ENCODE results near the gene LAMA2. TPM values are rescaled to one million over a fixed set of nuclear protein-coding genes. Genes with fewer than 3 reads are reported as not detected.

Gene LAMA2
- polyA plus RNA-seq, 1 donor, result 151 TPM

DNA sequence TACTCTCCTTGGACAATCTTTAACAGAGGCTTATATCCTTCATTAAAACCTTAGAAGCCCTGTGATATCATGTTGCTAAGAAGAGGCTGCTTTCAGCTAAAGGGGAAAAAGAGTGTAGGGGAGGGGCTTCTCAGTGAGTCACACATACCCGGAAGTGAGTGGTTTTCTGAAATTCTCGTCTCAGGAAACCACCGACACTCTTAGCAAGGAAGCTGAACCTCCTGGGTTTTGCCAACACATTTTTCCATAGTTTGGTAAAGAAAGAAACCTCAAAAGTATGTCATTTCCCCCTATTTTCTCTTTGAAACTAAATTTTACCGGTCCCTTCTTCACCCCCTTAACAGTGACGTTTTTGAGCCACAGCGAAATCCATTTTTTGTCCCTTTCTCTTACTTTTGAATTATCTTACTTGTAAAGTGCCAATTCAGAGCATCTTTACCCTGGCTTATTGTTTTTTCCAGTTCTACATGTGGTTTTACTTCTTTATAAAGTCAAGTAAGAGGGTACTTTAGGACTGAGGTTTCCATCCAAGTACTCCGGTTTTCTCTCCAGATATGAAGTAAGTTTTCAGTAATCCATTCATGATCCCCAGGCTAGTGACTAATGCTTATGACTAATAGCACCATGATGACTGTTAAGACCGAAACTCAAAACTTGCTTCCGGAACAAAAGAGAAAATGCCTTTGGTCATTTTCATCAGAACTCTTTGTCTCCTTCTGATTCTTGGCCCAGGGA, 607.8 kb downstream of the LAMA2 start:
- peak; percentile 28 for DNase-seq (ENCODE audit: low read depth)

DNA sequence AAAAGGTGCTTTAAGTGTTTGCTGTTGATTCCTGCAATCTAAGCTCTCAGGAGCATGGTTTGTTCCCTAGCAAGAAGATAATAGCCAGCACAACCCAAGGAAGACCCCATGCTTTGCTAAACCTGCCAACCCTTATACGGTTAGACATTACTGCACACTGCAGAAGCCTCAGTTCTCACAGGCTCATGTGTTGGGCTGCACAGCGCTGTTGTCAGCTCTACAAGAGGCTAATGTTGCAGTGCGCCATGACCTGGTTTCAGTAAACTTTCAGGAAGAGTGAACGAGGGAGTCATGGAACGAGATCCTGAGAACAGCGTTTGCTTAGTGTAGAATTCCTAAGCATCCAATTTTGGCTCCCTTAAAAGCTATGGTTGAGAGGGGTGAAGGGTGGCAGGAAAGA, 608.5 kb downstream of the LAMA2 start:
- DNase-seq (ENCODE audit: low read depth), result no peak

- DNase-seq (ENCODE audit: low read depth), result no peak
Measured at GRCh38 chr6:129492260-129492659, 609.3 kb downstream of the LAMA2 start.

GRCh38 chr6:129493354-129493902, 610.5 kb downstream of the LAMA2 start:
- no peak for DNase-seq (ENCODE audit: low read depth)

DNA sequence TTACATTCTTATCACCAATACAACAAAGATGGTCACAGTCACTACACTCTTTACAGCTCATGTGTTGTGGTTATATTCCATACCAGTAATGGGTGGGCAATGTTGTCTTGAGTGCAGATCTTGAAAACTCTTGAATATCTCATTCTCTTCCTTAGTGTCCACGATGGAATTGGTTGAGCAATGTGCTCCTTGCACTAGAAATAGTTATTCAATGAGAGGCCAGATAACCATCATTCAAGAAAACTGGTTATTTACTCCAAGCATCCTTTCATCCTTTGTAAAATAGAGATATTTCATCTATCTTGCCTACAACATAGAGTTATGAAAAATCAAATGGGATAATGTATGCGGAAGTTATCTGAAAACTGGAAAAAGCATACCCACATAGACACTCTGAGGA, 611.2 kb downstream of the LAMA2 start:
- no peak for DNase-seq (ENCODE audit: low read depth)

- no peak for DNase-seq (ENCODE audit: low read depth)
Measured at GRCh38 chr6:129494586-129494985, 611.6 kb downstream of the LAMA2 start.

- no peak for DNase-seq (ENCODE audit: low read depth)
Measured at GRCh38 chr6:129495652-129496051, 612.7 kb downstream of the LAMA2 start.

GRCh38 chr6:129497481-129498441, 614.8 kb downstream of the LAMA2 start:
- DNase-seq (ENCODE audit: low read depth), result no peak

DNA sequence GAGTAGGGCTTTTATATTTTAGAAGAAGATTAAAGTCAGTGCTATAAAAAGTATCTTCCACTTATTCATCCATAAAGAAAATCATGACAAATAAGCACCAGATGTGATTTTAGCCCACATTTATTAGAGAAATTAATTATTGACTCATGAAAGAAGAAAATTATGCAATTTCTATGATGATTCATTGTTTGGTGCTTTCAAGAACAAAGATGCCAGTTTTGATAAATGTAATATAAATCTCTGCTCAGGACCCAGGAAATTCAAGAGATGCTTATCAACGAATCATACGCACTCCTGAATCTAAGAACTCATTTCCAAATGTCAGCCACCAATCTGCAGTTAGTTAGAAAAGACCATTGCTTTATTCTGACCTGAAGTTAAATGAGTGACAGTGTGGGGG, 615.6 kb downstream of the LAMA2 start:
- DNase-seq (ENCODE audit: low read depth), result no peak

- DNase-seq (ENCODE audit: low read depth), result peak; percentile 31
Measured at GRCh38 chr6:129498950-129499842, 616.3 kb downstream of the LAMA2 start.

GRCh38 chr6:129499843-129500219, 616.9 kb downstream of the LAMA2 start:
- no peak for DNase-seq (ENCODE audit: low read depth)

GRCh38 chr6:129500958-129501739, 618.2 kb downstream of the LAMA2 start:
- peak; percentile 36 for DNase-seq (ENCODE audit: low read depth)

- DNase-seq (ENCODE audit: low read depth), result no peak
Measured at GRCh38 chr6:129501740-129502660, 619.1 kb downstream of the LAMA2 start.

GRCh38 chr6:129504456-129504855, 621.5 kb downstream of the LAMA2 start:
- no peak for DNase-seq (ENCODE audit: low read depth)

DNA sequence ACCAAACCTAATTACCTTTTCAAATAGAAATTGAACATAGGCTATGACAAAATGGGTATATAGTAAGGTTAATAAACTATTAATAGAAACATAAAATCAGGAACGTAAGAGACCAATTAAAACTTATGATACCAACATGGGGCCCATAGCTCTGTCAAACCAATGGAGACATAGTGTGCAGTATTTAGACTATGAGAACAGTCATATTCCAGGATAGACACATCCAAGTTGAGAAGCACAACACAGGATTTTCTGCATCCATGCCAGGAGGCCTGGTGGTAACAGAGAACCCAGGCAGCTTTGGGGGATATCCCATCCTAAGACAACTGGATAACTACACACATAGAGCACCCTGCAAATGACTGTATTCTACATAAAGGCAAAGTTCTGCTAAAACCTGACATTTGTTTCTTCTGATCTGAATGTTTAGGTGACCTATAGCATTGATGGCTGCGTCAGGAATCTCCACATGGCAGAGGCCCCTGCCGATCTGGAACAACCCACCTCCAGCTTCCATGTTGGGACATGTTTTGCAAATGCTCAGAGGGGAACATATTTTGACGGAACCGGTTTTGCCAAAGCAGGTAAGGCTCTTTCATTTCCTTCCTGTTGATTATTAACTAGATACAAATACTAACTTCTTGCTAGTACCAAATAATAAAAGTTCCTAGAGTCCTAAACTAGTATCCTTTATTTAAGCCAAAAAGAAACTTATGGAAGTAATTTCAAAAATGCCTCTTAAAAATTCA, 624.3 kb downstream of the LAMA2 start:
- DNase-seq (ENCODE audit: low read depth), result no peak

- DNase-seq (ENCODE audit: low read depth), result no peak
Measured at GRCh38 chr6:129507846-129508245, 624.9 kb downstream of the LAMA2 start.

DNA sequence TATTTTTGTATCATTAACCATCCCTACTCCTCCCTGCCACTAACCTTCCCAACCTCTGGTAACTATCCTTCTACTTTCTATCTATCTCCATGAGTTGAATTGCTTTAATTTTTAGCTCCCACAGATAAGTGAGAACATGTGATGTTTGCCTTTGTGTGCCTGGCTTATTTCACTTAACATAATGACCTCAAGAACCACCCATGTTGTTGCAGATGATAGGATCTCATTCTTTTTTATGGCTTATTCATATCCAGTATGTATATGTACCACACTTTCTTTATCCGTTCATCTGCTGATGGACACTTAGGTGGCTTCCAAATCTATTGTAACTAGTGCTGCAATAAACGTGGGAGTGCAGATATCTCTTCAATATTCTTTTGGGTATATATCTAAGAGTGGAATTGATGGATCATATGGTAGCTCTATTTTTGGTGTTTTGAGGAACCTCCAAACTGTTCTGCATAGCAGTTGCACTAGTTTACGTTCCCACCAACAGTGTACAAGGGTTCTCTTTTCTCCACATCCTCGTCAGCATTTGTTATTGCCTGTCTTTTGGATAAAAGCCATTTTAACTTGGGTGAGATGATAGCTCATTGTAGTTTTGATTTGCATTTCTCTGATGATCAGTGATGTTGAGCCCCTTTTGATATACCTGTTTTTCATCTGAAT, 625.7 kb downstream of the LAMA2 start:
- DNase-seq (ENCODE audit: low read depth), result no peak

DNA sequence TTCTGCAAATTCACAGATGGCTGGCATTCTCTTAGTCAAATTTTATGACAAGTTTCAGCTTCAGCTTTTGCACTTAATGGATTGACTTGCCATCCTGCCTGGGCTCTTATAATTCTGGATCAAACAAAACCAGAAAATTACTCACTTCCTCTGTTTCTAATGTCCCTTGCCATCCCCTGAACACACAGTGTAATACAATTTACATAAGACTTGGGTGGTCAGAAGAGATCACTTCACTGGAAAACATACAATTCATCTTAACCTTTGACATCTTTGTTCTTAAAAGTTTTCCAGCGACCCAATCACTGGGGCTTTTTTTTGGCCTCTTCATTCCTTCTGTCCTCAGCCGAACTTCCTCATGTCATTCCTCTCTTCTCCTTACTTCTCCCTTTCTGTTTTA, 628.0 kb downstream of the LAMA2 start:
- no peak for DNase-seq (ENCODE audit: low read depth)

Data from forelimb muscle (tissue), 1 donor.